Erythroblast (primary cell): Measurements from ENCODE around the gene PER3.

Source experiments
- GATA1 ChIP-seq: IDR thresholded peaks from 2 replicates; pipeline ENCODE4 v1.6.1; 2011; ENCODE audit warnings: low read depth, mild to moderate bottlenecking, control low read depth, low read length, moderate library complexity
- POLR2A ChIP-seq: IDR thresholded peaks from 2 replicates; pipeline ENCODE4 v1.6.1; 2011; ENCODE audit warnings: mild to moderate bottlenecking, low read length

DNA sequence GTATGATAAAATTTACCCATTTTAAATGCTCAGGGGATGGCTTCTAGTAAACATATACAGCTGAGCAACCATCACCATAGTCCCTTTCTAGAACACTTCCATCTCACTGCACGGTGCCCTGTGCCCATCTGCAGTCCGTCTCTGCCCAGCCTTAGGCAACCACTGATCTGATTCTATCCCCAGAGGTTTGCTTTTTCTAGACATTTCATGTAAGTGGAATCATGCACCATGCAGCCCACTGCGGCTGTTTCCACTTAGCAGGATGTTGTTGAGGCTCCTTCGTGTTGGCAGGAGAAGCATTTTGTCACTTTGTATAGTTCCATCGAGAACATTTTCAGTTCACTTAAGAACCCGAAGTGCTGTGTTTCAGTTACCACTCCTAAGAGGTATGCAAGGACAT lies 40.7 kb upstream of the PER3 start:
- no peak for TF ChIP-seq POLR2A
- no peak for TF ChIP-seq GATA1
